Body of pancreas (tissue), 4 donors: Measurements from ENCODE around the gene SNRNP27. TPM values are rescaled to one million over a fixed set of nuclear protein-coding genes. Genes with fewer than 3 reads are reported as not detected.

Source experiments
- ATAC-seq: fragments of 150-250 bp; one replicate; pipeline ENCODE4 v1.9.1; 2016
- DNase-seq, 4 donors: peaks; one replicate each; pipeline ENCODE4 v3.0.0-alpha.2; 2019
- H3K27ac ChIP-seq, 4 donors: fragments of 200-600 bp; sonication (generic); 1 replicate in 3 of 4; 2 replicates in 1 of 4; pipeline versions ENCODE4 v1.5.1 to v1.6.1; 2016 to 2019; ENCODE audit warnings: mild to moderate bottlenecking in 1 of 4, mixed read lengths in 1 of 4, moderate library complexity in 1 of 4
- H3K27me3 ChIP-seq, 2 donors: fragments of 200-600 bp; sonication (generic); one replicate each; pipeline ENCODE4 v1.6.0; 2016; ENCODE audit warnings: mild to moderate bottlenecking in 1 of 2
- H3K36me3 ChIP-seq, 2 donors: fragments of 200-600 bp; sonication (generic); replicated peaks in 1 of 2; 2 replicates each; pipeline ENCODE4 v1.5.1; 2016; ENCODE audit warnings: low read depth in 2 of 2; ENCODE audit not compliant: insufficient read depth in 1 of 2
- H3K4me1 ChIP-seq: fragments of 200-600 bp; sonication (generic); one replicate; pipeline ENCODE4 v1.6.0; 2016
- H3K4me3 ChIP-seq, 2 donors: fragments of 200-600 bp; sonication (generic); 1 replicate in 1 of 2; 2 replicates in 1 of 2; pipeline ENCODE4 v1.5.1; 2016 to 2019
- H3K9me3 ChIP-seq, 3 donors: fragments of 200-600 bp; sonication (generic); 1 replicate in 2 of 3; 2 replicates in 1 of 3; pipeline ENCODE4 v1.5.1; 2016
- CTCF ChIP-seq, 7 experiments: fragments of 450-650 bp in 4 of 7; fragments of 200-600 bp in 3 of 7; sonication (generic) in 3 of 7; IDR thresholded peaks; one replicate each; pipeline ENCODE4 v1.5.1; 2016 to 2019; ENCODE audit warnings: antibody characterized with exemption in 7 of 7
- POLR2A ChIP-seq, 3 donors: fragments of 450-650 bp; IDR thresholded peaks; one replicate each; pipeline ENCODE4 v1.6.1; 2016; ENCODE audit warnings: antibody characterized with exemption in 3 of 3, mild to moderate bottlenecking in 2 of 3
- WGBS, 2 donors: methylation state at CpG; one replicate each; pipeline ENCODE4 v1.1.5; 2017; 5-methylcytosine and 5-hydroxymethylcytosine counted together
- intact Hi-C: fragments of 100-400 bp; cut with DNase I; formaldehyde crosslinking; loops from one replicate; pipeline ENCODE4 v1.15.1; 2023
- total RNA-seq, 2 donors: library from RNA; depleted of rRNA; stranded (reverse); fragments of >200 nt; gene quantifications; one replicate each; pipeline ENCODE4 v1.1.0, GENCODE V29; 2016

SNRNP27 gene
- total RNA-seq, 2 donors from 2014 or later, result 28.0 to 34.0 TPM

- H3K27me3 ChIP-seq, result no peaks in the 10 kb centered on the region
- intact Hi-C loops, result loop anchor here (10.0 kb wide), 1 partner anchor 110 kb away; no protein-coding TSS in a partner anchor
- H3K27ac ChIP-seq, result peak overlapping the region in 1 of 4 donors; percentile 10
- H3K36me3 ChIP-seq, result peaks cover 0 to 20% of the 10 kb centered on the region in 2 donors
- TF ChIP-seq CTCF (IDR thresholded peaks at IDR 0.05) (no peak), POLR2A (IDR thresholded peaks at IDR 0.05) (no peak)
- DNase-seq (no peak), ATAC-seq (no peak)
- H3K9me3 ChIP-seq, result no peaks in the 10 kb centered on the region
- WGBS, 2 donors, result 39 to 54% methylated on average over 1 of the region's 1 CpG
- peaks cover 5% of the 10 kb centered on the region for H3K4me1 ChIP-seq
- no peak overlapping the region for H3K4me3 ChIP-seq
Observed at GRCh38 chr2:69934614-69934908, 40.8 kb downstream of the SNRNP27 start.

- Histone ChIP-seq H3K4me3 (no peak overlapping the region), H3K27ac (no peak overlapping the region), H3K27me3 (no peaks in the 10 kb centered on the region), H3K9me3 (no peaks in the 10 kb centered on the region), H3K36me3 (peaks cover 0 to 22% of the 10 kb centered on the region in 2 donors), H3K4me1 (peaks cover 5% of the 10 kb centered on the region)
- intact Hi-C loops, result loop anchor here (10.0 kb wide), 1 partner anchor 110 kb away; no protein-coding TSS in a partner anchor
- DNase-seq, result no peak
- no peak for ATAC-seq
- no peak for TF ChIP-seq POLR2A (IDR thresholded peaks at IDR 0.05)
- TF ChIP-seq CTCF (IDR thresholded peaks at IDR 0.05), result no peak
- 96 to 97% methylated on average over 5 of the region's 5 CpGs for WGBS, 2 donors
Observed at GRCh38 chr2:69935011-69935410, 41.3 kb downstream of the SNRNP27 start.

GRCh38 chr2:69936906-69937305 lies 43.1 kb downstream of the SNRNP27 start:
- no peak for TF ChIP-seq POLR2A (IDR thresholded peaks at IDR 0.05)
- TF ChIP-seq CTCF (IDR thresholded peaks at IDR 0.05), result no peak
- H3K4me3 ChIP-seq, result no peak overlapping the region
- peaks cover 0 to 23% of the 10 kb centered on the region in 2 donors for H3K36me3 ChIP-seq
- no peak overlapping the region for H3K27ac ChIP-seq
- WGBS, 2 donors, result 82 to 90% methylated on average over 10 to 11 of the region's 11 CpGs
- H3K9me3 ChIP-seq, result no peaks in the 10 kb centered on the region
- DNase-seq (no peak), ATAC-seq (no peak)
- intact Hi-C loops, result loop anchor here (10.0 kb wide), 1 partner anchor 108 kb away; no protein-coding TSS in a partner anchor
- peaks cover 5% of the 10 kb centered on the region for H3K4me1 ChIP-seq
- no peaks in the 10 kb centered on the region for H3K27me3 ChIP-seq

- intact Hi-C loops, result loop anchor here (10.0 kb wide), 1 partner anchor 107 kb away; no protein-coding TSS in a partner anchor
- TF ChIP-seq POLR2A (IDR thresholded peaks at IDR 0.05) (no peak), CTCF (IDR thresholded peaks at IDR 0.05) (no peak)
- no peaks in the 10 kb centered on the region for H3K9me3 ChIP-seq
- no peak for ATAC-seq
- no peak overlapping the region for H3K4me3 ChIP-seq
- 89 to 94% methylated on average over 14 of the region's 14 CpGs for WGBS, 2 donors
- DNase-seq, result no peak
- no peak overlapping the region for H3K27ac ChIP-seq
- H3K36me3 ChIP-seq, result peaks cover 0 to 23% of the 10 kb centered on the region in 2 donors
- no peaks in the 10 kb centered on the region for H3K27me3 ChIP-seq
- peaks cover 5% of the 10 kb centered on the region for H3K4me1 ChIP-seq
Observed at GRCh38 chr2:69937968-69938367, 44.2 kb downstream of the SNRNP27 start.

GRCh38 chr2:69939722-69940121 lies 46.0 kb downstream of the SNRNP27 start:
- no peak for DNase-seq
- H3K4me3 ChIP-seq, result no peak overlapping the region
- no peak overlapping the region for H3K27ac ChIP-seq
- no peaks in the 10 kb centered on the region for H3K9me3 ChIP-seq
- no peak for TF ChIP-seq CTCF (IDR thresholded peaks at IDR 0.05)
- TF ChIP-seq POLR2A (IDR thresholded peaks at IDR 0.05), result no peak
- peaks cover 0 to 23% of the 10 kb centered on the region in 2 donors for H3K36me3 ChIP-seq
- 80 to 89% methylated on average over 14 of the region's 14 CpGs for WGBS, 2 donors
- H3K4me1 ChIP-seq, result no peaks in the 10 kb centered on the region
- no peak for ATAC-seq
- no peaks in the 10 kb centered on the region for H3K27me3 ChIP-seq
- intact Hi-C loops, result loop anchor here (10.0 kb wide), 1 partner anchor 105 kb away; no protein-coding TSS in a partner anchor
